PFSK-1 (cell line): ENCODE results near the gene SYNDIG1L.

Source experiments
- FOXP2 ChIP-seq: optimal IDR thresholded peaks from 2 replicates; pipeline ENCODE3; 2011; ENCODE audit warnings: borderline replicate concordance, control low read depth, inconsistent platforms; ENCODE audit not compliant: insufficient read depth; ENCODE audit errors: extremely low read length, extremely low read depth
- POLR2AphosphoS5 ChIP-seq: IDR thresholded peaks from 2 replicates; pipeline ENCODE4 v1.6.1; 2012; ENCODE audit warnings: low read depth, mild to moderate bottlenecking, control low read depth, low read length, moderate library complexity
- REST ChIP-seq, 2 experiments: IDR thresholded peaks; 2 replicates each; pipeline versions ENCODE4 v1.6.1 to v1.8.0; 2011 to 2012; ENCODE audit warnings: low read depth in 2 of 2, low read length in 2 of 2, control low read depth in 1 of 2, inconsistent platforms in 1 of 2, mild to moderate bottlenecking in 1 of 2, moderate library complexity in 1 of 2; ENCODE audit not compliant: insufficient read depth in 1 of 2
- SIN3A ChIP-seq: IDR thresholded peaks from 2 replicates; pipeline ENCODE4 v1.6.1; 2012; ENCODE audit warnings: mild to moderate bottlenecking, low read length, moderate library complexity, borderline replicate concordance; ENCODE audit not compliant: insufficient read depth
- TAF1 ChIP-seq: IDR thresholded peaks from 2 replicates; pipeline ENCODE4 v1.6.1; 2012; ENCODE audit warnings: low read length, control low read depth, borderline replicate concordance; ENCODE audit not compliant: insufficient read depth

The SYNDIG1L gene

GRCh38 chr14:74380845-74381244 is 45.2 kb downstream of the SYNDIG1L start:
- no peak for TF ChIP-seq TAF1
- no peak for TF ChIP-seq POLR2AphosphoS5
- TF ChIP-seq FOXP2 = no peak
- no peak for TF ChIP-seq SIN3A
- TF ChIP-seq REST (IDR thresholded peaks at IDR 0.05; ENCODE audit: insufficient read depth in 1 of 2, low read depth in 2 of 2, low read length in 2 of 2) = no peak

- TF ChIP-seq SIN3A (no peak), TAF1 (no peak), POLR2AphosphoS5 (no peak), FOXP2 (no peak), REST (IDR thresholded peaks at IDR 0.05; ENCODE audit: insufficient read depth in 1 of 2, low read depth in 2 of 2, low read length in 2 of 2) (no peak)
These were observed 45.8 kb downstream of the SYNDIG1L start for GRCh38 chr14:74380172-74380571.

- no peak for TF ChIP-seq REST (IDR thresholded peaks at IDR 0.05; ENCODE audit: insufficient read depth in 1 of 2, low read depth in 2 of 2, low read length in 2 of 2)
- TF ChIP-seq SIN3A = no peak
- TF ChIP-seq FOXP2 = no peak
- no peak for TF ChIP-seq TAF1
- TF ChIP-seq POLR2AphosphoS5 = no peak
These were observed 47.9 kb downstream of the SYNDIG1L start for GRCh38 chr14:74377976-74378690.

GRCh38 chr14:74368441-74368840 is 57.6 kb downstream of the SYNDIG1L start:
- TF ChIP-seq POLR2AphosphoS5 (no peak), REST (IDR thresholded peaks at IDR 0.05; ENCODE audit: insufficient read depth in 1 of 2, low read depth in 2 of 2, low read length in 2 of 2) (no peak), SIN3A (no peak)

GRCh38 chr14:74368026-74368425 is 58.0 kb downstream of the SYNDIG1L start:
- TF ChIP-seq FOXP2 (no peak), TAF1 (no peak), REST (IDR thresholded peaks at IDR 0.05; ENCODE audit: insufficient read depth in 1 of 2, low read depth in 2 of 2, low read length in 2 of 2) (no peak)
